Measurements from ENCODE around the gene VDAC2. TPM values are rescaled to one million over a fixed set of nuclear protein-coding genes. Genes with fewer than 3 reads are reported as not detected.

VDAC2 gene
- polyA plus RNA-seq, 1 experiment, result 201 TPM

GRCh38 chr10:75246506-75246905 is 35.9 kb downstream of the VDAC2 start:
- DNase-seq (ENCODE audit: low read depth, low spot score), result no peak
- no peak overlapping the region for H3K4me3 ChIP-seq (ENCODE audit: low read depth, low read length)
- CTCF ChIA-PET, result interaction anchor here (1.4 kb wide), 1 partner anchor 8 kb away, joined by 7 read pairs; no protein-coding TSS in a partner anchor
- POLR2A ChIA-PET, result no interaction called here
- no peaks in the 10 kb centered on the region for H3K27me3 ChIP-seq (ENCODE audit: control insufficient read depth, insufficient read depth, low read length)
- no peak overlapping the region for H3K27ac ChIP-seq (ENCODE audit: low read depth, low read length)
- H3K9me3 ChIP-seq (ENCODE audit: control insufficient read depth, insufficient read depth, low read length), result no peaks in the 10 kb centered on the region
- no peak for TF ChIP-seq CTCF (IDR thresholded peaks at IDR 0.05; ENCODE audit: low read depth, low read length)

GRCh38 chr10:75247797-75248196 is 37.2 kb downstream of the VDAC2 start:
- H3K4me3 ChIP-seq (ENCODE audit: low read depth, low read length), result no peak overlapping the region
- no peaks in the 10 kb centered on the region for H3K9me3 ChIP-seq (ENCODE audit: control insufficient read depth, insufficient read depth, low read length)
- no peak for DNase-seq (ENCODE audit: low read depth, low spot score)
- ChIA-PET CTCF (no interaction called here), POLR2A (no interaction called here)
- no peak overlapping the region for H3K27ac ChIP-seq (ENCODE audit: low read depth, low read length)
- no peak for TF ChIP-seq CTCF (IDR thresholded peaks at IDR 0.05; ENCODE audit: low read depth, low read length)
- no peaks in the 10 kb centered on the region for H3K27me3 ChIP-seq (ENCODE audit: control insufficient read depth, insufficient read depth, low read length)

GRCh38 chr10:75250934-75251333 is 40.3 kb downstream of the VDAC2 start:
- no peaks in the 10 kb centered on the region for H3K27me3 ChIP-seq (ENCODE audit: control insufficient read depth, insufficient read depth, low read length)
- ChIA-PET CTCF (no interaction called here), POLR2A (no interaction called here)
- H3K4me3 ChIP-seq (ENCODE audit: low read depth, low read length), result no peak overlapping the region
- peaks cover 10% of the 10 kb centered on the region for H3K9me3 ChIP-seq (ENCODE audit: control insufficient read depth, insufficient read depth, low read length)
- no peak for DNase-seq (ENCODE audit: low read depth, low spot score)
- no peak overlapping the region for H3K27ac ChIP-seq (ENCODE audit: low read depth, low read length)
- no peak for TF ChIP-seq CTCF (IDR thresholded peaks at IDR 0.05; ENCODE audit: low read depth, low read length)

- ChIA-PET POLR2A (no interaction called here), CTCF (interaction anchor here (0.7 kb wide), 1 partner anchor 17 kb away, joined by 3 read pairs; no protein-coding TSS in a partner anchor)
- Histone ChIP-seq H3K4me3 (ENCODE audit: low read depth, low read length) (no peak overlapping the region), H3K27me3 (ENCODE audit: control insufficient read depth, insufficient read depth, low read length) (no peaks in the 10 kb centered on the region), H3K9me3 (ENCODE audit: control insufficient read depth, insufficient read depth, low read length) (peaks cover 10% of the 10 kb centered on the region), H3K27ac (ENCODE audit: low read depth, low read length) (no peak overlapping the region)
- TF ChIP-seq CTCF (IDR thresholded peaks at IDR 0.05; ENCODE audit: low read depth, low read length), result no peak
- no peak for DNase-seq (ENCODE audit: low read depth, low spot score)
These were observed 43.0 kb downstream of the VDAC2 start for GRCh38 chr10:75253281-75254220.

GRCh38 chr10:75254739-75255138 is 44.1 kb downstream of the VDAC2 start:
- DNase-seq (ENCODE audit: low read depth, low spot score), result no peak
- ChIA-PET POLR2A (no interaction called here), CTCF (no interaction called here)
- no peak overlapping the region for H3K4me3 ChIP-seq (ENCODE audit: low read depth, low read length)
- no peak overlapping the region for H3K27ac ChIP-seq (ENCODE audit: low read depth, low read length)
- peaks cover 10% of the 10 kb centered on the region for H3K9me3 ChIP-seq (ENCODE audit: control insufficient read depth, insufficient read depth, low read length)
- TF ChIP-seq CTCF (IDR thresholded peaks at IDR 0.05; ENCODE audit: low read depth, low read length), result no peak
- H3K27me3 ChIP-seq (ENCODE audit: control insufficient read depth, insufficient read depth, low read length), result no peaks in the 10 kb centered on the region
